Stomach (tissue), 4 donors: ENCODE data around the gene HYAL2.

Experiments used
- POLR2A ChIP-seq, 4 donors: fragments of 450-650 bp; IDR thresholded peaks; one replicate each; pipeline ENCODE4 v1.6.1; 2016; ENCODE audit warnings: antibody characterized with exemption in 4 of 4, control low read depth in 2 of 4, mild to moderate bottlenecking in 1 of 4, moderate library complexity in 1 of 4
- TF ChIP-seq, protein P1 (sequence below), 7 experiments: fragments of 450-650 bp in 4 of 7; fragments of 200-600 bp in 3 of 7; sonication (generic) in 3 of 7; IDR thresholded peaks; one replicate each; pipeline ENCODE4 v1.5.1; 2016 to 2019; ENCODE audit warnings: antibody characterized with exemption in 7 of 7, control low read depth in 2 of 7, mild to moderate bottlenecking in 1 of 7

GRCh38 chr3:50369012-50369670, 46.6 kb upstream of the HYAL2 start:
- TF ChIP-seq, protein P1, sequence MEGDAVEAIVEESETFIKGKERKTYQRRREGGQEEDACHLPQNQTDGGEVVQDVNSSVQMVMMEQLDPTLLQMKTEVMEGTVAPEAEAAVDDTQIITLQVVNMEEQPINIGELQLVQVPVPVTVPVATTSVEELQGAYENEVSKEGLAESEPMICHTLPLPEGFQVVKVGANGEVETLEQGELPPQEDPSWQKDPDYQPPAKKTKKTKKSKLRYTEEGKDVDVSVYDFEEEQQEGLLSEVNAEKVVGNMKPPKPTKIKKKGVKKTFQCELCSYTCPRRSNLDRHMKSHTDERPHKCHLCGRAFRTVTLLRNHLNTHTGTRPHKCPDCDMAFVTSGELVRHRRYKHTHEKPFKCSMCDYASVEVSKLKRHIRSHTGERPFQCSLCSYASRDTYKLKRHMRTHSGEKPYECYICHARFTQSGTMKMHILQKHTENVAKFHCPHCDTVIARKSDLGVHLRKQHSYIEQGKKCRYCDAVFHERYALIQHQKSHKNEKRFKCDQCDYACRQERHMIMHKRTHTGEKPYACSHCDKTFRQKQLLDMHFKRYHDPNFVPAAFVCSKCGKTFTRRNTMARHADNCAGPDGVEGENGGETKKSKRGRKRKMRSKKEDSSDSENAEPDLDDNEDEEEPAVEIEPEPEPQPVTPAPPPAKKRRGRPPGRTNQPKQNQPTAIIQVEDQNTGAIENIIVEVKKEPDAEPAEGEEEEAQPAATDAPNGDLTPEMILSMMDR (IDR thresholded peaks at IDR 0.05), result no peak
- TF ChIP-seq POLR2A (IDR thresholded peaks at IDR 0.05), result no peak
